ENCODE results near the gene OR2T27. TPM values are rescaled to one million over a fixed set of nuclear protein-coding genes. Genes with fewer than 3 reads are reported as not detected.

Gene OR2T27
- total RNA-seq = not detected

GRCh38 chr1:248655354-248655753 is at the start of gene OR2T27:
Gene OR2T27 (minus strand): TSS chr1:248655528. CDS start chr1:248650884, 4,644 bp downstream.

GRCh38 chr1:248702714-248703113 is 47.4 kb upstream of the OR2T27 start, which contains the start of gene OR14I1:
Gene OR14I1 (minus strand): TSS chr1:248702766.

GRCh38 chr1:248645178-248645577 is 10.2 kb downstream of the OR2T27 start, which contains the start of gene OR2T35:
Gene OR2T35 (minus strand): TSS chr1:248645278. CDS start chr1:248639258, 6,020 bp downstream.

GRCh38 chr1:248634991-248635390 is 20.3 kb downstream of the OR2T27 start, which contains the start of gene OR2T11:
Gene OR2T11 (minus strand): TSS chr1:248635091. CDS start chr1:248627128, 7,963 bp downstream.

Other genes starting within 250 kb of the OR2T27 start
- not detected for gene OR2T2, start 209.9 kb downstream of the OR2T27 start, total RNA-seq
- gene OR2T3, start 182.2 kb downstream of the OR2T27 start, total RNA-seq = not detected
- not detected for gene OR2T5, start 166.9 kb downstream of the OR2T27 start, total RNA-seq
- not detected for gene OR2G6, start 147.5 kb downstream of the OR2T27 start, total RNA-seq
- gene OR2T29, start 92.8 kb downstream of the OR2T27 start, total RNA-seq = 0.23 TPM
- gene OR2T34, start 80.8 kb downstream of the OR2T27 start, total RNA-seq = not detected
- gene OR2T10, start 57.8 kb downstream of the OR2T27 start, total RNA-seq = not detected
- gene OR2T11, start 20.4 kb downstream of the OR2T27 start, total RNA-seq = not detected
- not detected for gene OR2T35, start 10.2 kb downstream of the OR2T27 start, total RNA-seq
- gene OR14I1, start 47.2 kb upstream of the OR2T27 start, total RNA-seq = not detected
- not detected for gene LYPD8, start 100.2 kb upstream of the OR2T27 start, total RNA-seq
- gene SH3BP5L, start 170.4 kb upstream of the OR2T27 start, total RNA-seq = 25.1 TPM
- gene ZNF672, start 182.7 kb upstream of the OR2T27 start, total RNA-seq = 14.8 TPM
- 23.5 TPM for gene ZNF692, start 203.6 kb upstream of the OR2T27 start, total RNA-seq

Measured in diencephalon (tissue), 1 donor.